Heart left ventricle (tissue), 13 donors: ENCODE measurements around the gene NUDC.

Experiments
- CTCF ChIP-seq, 12 donors: fragments of 200-600 bp; sonication (generic) in 4 of 12; IDR thresholded peaks; one replicate each; pipeline versions ENCODE4 v1.5.0 to v1.8.0; 2018 to 2022; ENCODE audit warnings: antibody characterized with exemption in 12 of 12, mild to moderate bottlenecking in 5 of 12
- POLR2A ChIP-seq, 2 donors: fragments of 450-650 bp; IDR thresholded peaks; one replicate each; pipeline ENCODE4 v1.6.1; 2017; ENCODE audit warnings: antibody characterized with exemption in 2 of 2, mild to moderate bottlenecking in 2 of 2, moderate library complexity in 2 of 2
- donor health status: ischemic (EF 13 %, LVEDD 7.1; RV severe dilation, severe dysfunction).
- donor health status: DM: no; HTN: yes; CAD: no.
- donor health status: DM: no; HTN: no; CAD: no.
- donor health status: ischemic (EF 25% LVEDD 6.9; RV normal size, moderate dysfunction).
- donor health status: ischemic (EF 25% LVEDD 5.7; RV mildly dilated, moderate dysfunction).
- donor health status: ischemic (EF 35%, LVEDD 5.7; RV mildly dilated, moderate dysfunction).
- donor health status: nonischemic (EF 11% LVEDD 7.7; RV severe dilation, severe dysfunction).
- donor health status: DM: yes; HTN: yes; CAD: no.
- donor health status: PGD.
- donor health status: ischemic (EF 29% LVEDD 5.4; RV normal size, mild dysfunction).
- donor health status: nonischemic (EF 23%, LVEDD 6.1; RV moderate dilation, normal function).

- no peak for TF ChIP-seq POLR2A (IDR thresholded peaks at IDR 0.05)
- no peak for TF ChIP-seq CTCF (IDR thresholded peaks at IDR 0.05)
Measured at GRCh38 chr1:26970810-26971209, 49.3 kb downstream of the NUDC start.
